ENCODE measurements around the gene NALCN.

The NALCN gene

GRCh38 chr13:101202590-101202989 lies 213.7 kb downstream of the NALCN start:
- no peak for TF ChIP-seq CTCF (IDR thresholded peaks at IDR 0.05; ENCODE audit: extremely low read depth, missing control alignments)
- DNase-seq (ENCODE audit: low spot score) = no peak

- no peak for DNase-seq (ENCODE audit: low spot score)
- TF ChIP-seq CTCF (IDR thresholded peaks at IDR 0.05; ENCODE audit: extremely low read depth, missing control alignments) = no peak
Measured at GRCh38 chr13:101190976-101191375, 225.3 kb downstream of the NALCN start.

DNA sequence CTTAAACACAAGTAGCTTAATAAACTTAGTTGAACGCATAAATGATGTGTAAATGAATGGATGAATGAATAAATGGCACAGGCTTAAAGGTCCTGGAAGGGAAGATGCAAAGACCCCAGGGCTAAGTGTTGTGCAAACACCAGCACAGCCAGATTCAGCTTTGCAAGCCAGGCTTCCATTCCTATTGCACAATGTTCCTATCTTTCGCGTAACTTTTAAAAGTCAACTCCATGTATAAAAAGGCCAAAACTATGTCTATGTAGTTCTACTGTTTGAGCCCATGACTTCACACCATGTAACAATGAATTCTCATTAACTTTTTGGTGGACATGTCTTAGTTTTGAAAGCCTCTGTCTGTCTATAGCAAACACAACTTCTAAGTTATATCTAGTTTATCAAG lies 226.0 kb downstream of the NALCN start:
- no peak for DNase-seq (ENCODE audit: low spot score)
- TF ChIP-seq CTCF (IDR thresholded peaks at IDR 0.05; ENCODE audit: extremely low read depth, missing control alignments) = no peak

GRCh38 chr13:101185606-101186005 lies 230.7 kb downstream of the NALCN start:
- no peak for DNase-seq (ENCODE audit: low spot score)
- no peak for TF ChIP-seq CTCF (IDR thresholded peaks at IDR 0.05; ENCODE audit: extremely low read depth, missing control alignments)

DNA sequence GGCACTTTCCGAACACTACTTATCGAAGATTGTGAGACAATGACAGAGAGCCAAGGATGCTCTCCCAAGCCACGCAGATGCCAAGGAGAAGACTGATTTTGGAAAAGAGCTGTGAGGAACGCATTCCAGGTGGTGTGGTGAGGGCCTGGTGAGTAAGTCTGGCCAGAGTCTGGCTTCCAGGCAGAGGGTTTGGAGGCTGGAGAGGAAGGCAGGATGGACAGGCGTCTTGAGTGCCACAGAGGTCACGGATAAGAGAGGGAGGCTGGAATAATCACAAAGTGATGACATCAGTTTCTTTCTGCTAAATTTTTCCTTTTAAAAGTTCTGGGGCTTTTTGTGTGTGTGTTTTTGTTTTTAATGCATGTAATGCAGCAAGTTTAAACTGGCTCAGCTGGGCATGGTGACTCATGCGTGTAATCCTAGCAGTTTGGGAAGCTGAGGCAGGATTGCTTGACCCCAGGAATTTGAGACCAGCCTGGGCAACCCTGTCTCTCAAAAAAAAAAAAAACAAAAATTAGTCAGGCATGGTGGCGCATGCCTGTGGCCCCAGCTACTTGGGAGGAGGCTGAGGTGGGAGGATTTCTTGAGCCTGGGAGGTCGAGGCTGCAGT lies 235.1 kb downstream of the NALCN start:
- no peak for DNase-seq (ENCODE audit: low spot score)
- TF ChIP-seq CTCF (IDR thresholded peaks at IDR 0.05; ENCODE audit: extremely low read depth, missing control alignments) = no peak

- no peak for DNase-seq (ENCODE audit: low spot score)
- no peak for TF ChIP-seq CTCF (IDR thresholded peaks at IDR 0.05; ENCODE audit: extremely low read depth, missing control alignments)
Measured at GRCh38 chr13:101179021-101179420, 237.3 kb downstream of the NALCN start.

GRCh38 chr13:101178406-101178805 lies 237.9 kb downstream of the NALCN start:
- DNase-seq (ENCODE audit: low spot score) = no peak
- TF ChIP-seq CTCF (IDR thresholded peaks at IDR 0.05; ENCODE audit: extremely low read depth, missing control alignments) = no peak
